ENCODE measurements around the gene ADAM30.

ADAM30 gene

GRCh38 chr1:119917304-119918055 lies 21.2 kb upstream of the ADAM30 start:
- no peak overlapping the region for H3K27ac ChIP-seq (ENCODE audit: extremely low read depth, low read depth, low read length)
- H3K36me3 ChIP-seq (ENCODE audit: control insufficient read depth in 2 of 2, insufficient read depth in 1 of 2, low read length in 2 of 2), result peaks cover 22 to 99% of the 10 kb centered on the region in 2 experiments
- ChIA-PET CTCF (no interaction called here), POLR2A (interaction anchor here (1.2 kb wide), 1 partner anchor 28 kb away, joined by 3 read pairs; no protein-coding TSS in a partner anchor)
- no peaks in the 10 kb centered on the region for H3K4me1 ChIP-seq (ENCODE audit: control insufficient read depth, insufficient read depth, low read length)
- no peaks in the 10 kb centered on the region for H3K9me3 ChIP-seq (ENCODE audit: control insufficient read depth, insufficient read depth, low read depth, low read length)
- TF ChIP-seq ZNF175 (tag by site-specific recombination; IDR thresholded peaks at IDR 0.05), result no peak
- no peak for TF ChIP-seq ZNF214 (tag by site-specific recombination; IDR thresholded peaks at IDR 0.05; ENCODE audit: borderline replicate concordance)
- no peak for TF ChIP-seq ZNF677 (tag by site-specific recombination; IDR thresholded peaks at IDR 0.05)
- no peak for TF ChIP-seq ZNF138 (tag by site-specific recombination; IDR thresholded peaks at IDR 0.05; ENCODE audit: borderline replicate concordance)
- no peak for TF ChIP-seq ZEB2 (tag by site-specific recombination; IDR thresholded peaks at IDR 0.05)
- TF ChIP-seq GFI1B (tag by site-specific recombination; IDR thresholded peaks at IDR 0.05), result no peak
- no peak overlapping the region for H3K4me3 ChIP-seq (ENCODE audit: low read depth, low read length)

GRCh38 chr1:119915517-119915916 lies 19.2 kb upstream of the ADAM30 start:
- CTCF ChIA-PET, result no interaction called here
- Histone ChIP-seq H3K4me3 (ENCODE audit: low read depth, low read length) (no peak overlapping the region), H3K27ac (ENCODE audit: extremely low read depth, low read depth, low read length) (no peak overlapping the region), H3K4me1 (ENCODE audit: control insufficient read depth, insufficient read depth, low read length) (no peaks in the 10 kb centered on the region), H3K9me3 (ENCODE audit: control insufficient read depth, insufficient read depth, low read depth, low read length) (no peaks in the 10 kb centered on the region), H3K36me3 (ENCODE audit: control insufficient read depth in 2 of 2, insufficient read depth in 1 of 2, low read length in 2 of 2) (peaks cover 17 to 80% of the 10 kb centered on the region in 2 experiments)
- no peak for TF ChIP-seq ZNF76 (tag by site-specific recombination; IDR thresholded peaks at IDR 0.05; ENCODE audit: borderline replicate concordance, low read depth)
- no peak for TF ChIP-seq ZNF558 (tag by site-specific recombination; IDR thresholded peaks at IDR 0.05)
- POLR2A ChIA-PET, result no interaction called here

GRCh38 chr1:119914071-119914470 lies 17.8 kb upstream of the ADAM30 start:
- Histone ChIP-seq H3K4me3 (ENCODE audit: low read depth, low read length) (no peak overlapping the region), H3K9me3 (ENCODE audit: control insufficient read depth, insufficient read depth, low read depth, low read length) (no peaks in the 10 kb centered on the region), H3K27ac (ENCODE audit: extremely low read depth, low read depth, low read length) (no peak overlapping the region), H3K36me3 (ENCODE audit: control insufficient read depth in 2 of 2, insufficient read depth in 1 of 2, low read length in 2 of 2) (peaks cover 17 to 68% of the 10 kb centered on the region in 2 experiments), H3K4me1 (ENCODE audit: control insufficient read depth, insufficient read depth, low read length) (no peaks in the 10 kb centered on the region)
- POLR2A ChIA-PET, result no interaction called here
- TF ChIP-seq PRDM6 (tag by site-specific recombination; IDR thresholded peaks at IDR 0.05) (no peak), PRDM2 (tag by site-specific recombination; IDR thresholded peaks at IDR 0.05; ENCODE audit: borderline replicate concordance) (no peak), BCL6B (tag by site-specific recombination; IDR thresholded peaks at IDR 0.05) (no peak)
- CTCF ChIA-PET, result no interaction called here

Measured in HEK293 (cell line).